CD4-positive, alpha-beta T cell treated with Interleukin-6 at 100 ng/mL for 8 hours (primary cell): Measurements from ENCODE around the gene SELENOM.
"Not testable (repeated sequence)": the region's sequence is repeated elsewhere in the genome, so short reads cannot be mapped to it uniquely, and the experiment has no call there.

Experiments used
- DNase-seq: peaks from one replicate; pipeline ENCODE4 v3.0.0-alpha.2; 2020; ENCODE audit warnings: mixed read lengths, low spot score

The SELENOM gene

DNA sequence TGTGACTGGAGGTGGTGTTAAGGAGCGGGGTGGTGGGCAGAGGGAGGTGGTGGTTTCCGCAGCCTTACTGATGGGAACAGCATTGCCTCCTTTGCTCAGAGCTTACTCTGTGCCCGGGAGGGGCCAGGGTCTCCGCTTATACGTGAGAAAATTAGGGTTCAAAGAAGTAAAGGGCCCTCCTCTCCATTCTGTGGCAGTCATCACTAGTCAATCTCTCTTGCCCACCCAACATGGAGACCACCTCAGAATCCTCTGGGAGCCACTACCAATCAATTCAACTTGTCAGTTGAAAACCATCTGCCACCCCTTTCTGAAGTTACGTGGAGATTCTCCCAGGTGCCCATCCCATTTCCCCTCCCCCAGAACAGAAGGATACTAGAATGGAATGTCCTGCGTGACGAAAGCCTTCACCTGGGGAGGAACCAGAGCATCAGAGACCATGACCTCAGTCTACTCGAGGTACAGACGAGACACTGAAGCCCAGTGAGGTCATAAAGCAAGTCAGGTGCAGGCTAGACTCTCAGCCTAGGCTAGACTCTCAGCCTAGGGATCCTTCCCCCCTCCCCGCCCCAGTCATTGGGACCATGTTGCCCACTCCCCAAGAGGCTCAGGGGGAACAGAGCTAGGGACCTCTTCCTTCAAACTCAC, 2.0 kb downstream of the SELENOM start:
- DNase-seq = no peak

DNA sequence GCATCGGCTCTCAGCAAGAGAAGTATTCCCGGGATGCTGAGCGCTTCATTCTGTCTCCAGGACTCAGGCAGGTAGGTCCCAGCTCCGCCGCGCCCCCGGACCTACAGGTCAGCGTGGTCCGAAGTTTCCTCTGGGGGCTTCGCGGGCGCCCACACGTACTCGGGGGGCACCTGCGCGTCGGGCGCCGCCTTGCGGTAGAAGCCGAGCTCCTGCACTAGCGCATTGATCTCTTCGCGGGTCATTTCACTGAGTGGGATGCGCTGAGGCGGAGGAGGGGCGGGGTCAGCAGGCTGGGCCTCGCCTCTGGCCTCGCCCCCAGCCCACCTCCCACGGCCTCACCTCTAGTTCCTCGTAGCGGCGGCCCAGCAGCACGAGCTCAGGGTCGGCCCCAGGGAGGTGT, 2.5 kb downstream of the SELENOM start:
- DNase-seq = no peak

DNA sequence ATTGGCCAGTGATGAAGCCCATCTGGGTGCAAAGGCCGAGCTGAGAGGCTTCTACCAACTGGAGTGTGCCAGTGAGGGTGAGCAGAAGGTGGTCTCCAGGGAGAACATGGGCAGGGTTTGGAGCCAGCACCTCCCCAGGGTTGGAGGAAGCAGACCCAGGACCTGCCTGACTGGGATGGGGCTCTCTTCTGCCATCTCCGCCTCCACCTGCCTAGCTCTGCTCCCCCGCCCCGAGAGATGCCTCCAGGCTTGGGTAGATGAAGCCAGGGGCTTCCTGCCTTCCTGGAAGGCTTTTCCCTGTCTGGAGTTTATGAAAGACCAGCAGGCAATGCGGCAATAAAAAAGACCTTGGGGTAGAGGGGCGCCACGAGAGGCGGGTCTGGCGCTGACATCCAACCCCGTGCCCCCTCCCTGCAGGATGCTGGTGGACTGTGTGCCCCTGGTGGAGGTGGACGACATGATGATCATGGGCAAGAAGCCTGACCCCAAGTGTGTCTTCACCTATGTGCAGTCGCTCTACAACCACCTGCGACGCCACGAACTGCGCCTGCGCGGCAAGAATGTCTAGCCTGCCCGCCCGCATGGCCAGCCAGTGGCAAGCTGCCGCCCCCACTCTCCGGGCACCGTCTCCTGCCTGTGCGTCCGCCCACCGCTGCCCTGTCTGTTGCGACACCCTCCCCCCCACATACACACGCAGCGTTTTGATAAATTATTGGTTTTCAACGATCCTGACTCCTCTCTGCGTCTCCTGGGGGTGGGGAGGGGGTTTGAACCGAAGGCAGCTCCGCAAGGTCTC, 3.3 kb downstream of the SELENOM start:
- DNase-seq = no peak

DNA sequence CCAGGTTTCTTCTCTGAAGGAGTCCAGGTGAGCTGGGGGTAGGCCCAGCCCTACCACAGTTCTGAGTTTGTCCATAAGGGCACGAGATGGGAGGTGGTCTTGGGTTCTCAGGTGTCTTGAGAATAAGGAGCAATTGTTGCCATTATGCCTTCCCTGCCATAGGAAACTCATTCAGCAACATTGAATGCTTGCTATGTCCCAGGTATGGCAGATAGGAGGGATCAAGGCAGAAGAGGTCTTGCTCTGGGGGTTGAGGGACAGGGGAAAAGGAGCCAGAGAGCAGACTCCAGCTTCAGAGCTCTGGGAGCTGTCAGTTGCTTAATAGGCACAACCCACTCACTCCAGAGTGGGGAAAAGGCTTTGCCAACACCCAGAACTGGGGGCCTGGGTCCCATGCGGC, 4.3 kb downstream of the SELENOM start:
- no peak for DNase-seq

DNA sequence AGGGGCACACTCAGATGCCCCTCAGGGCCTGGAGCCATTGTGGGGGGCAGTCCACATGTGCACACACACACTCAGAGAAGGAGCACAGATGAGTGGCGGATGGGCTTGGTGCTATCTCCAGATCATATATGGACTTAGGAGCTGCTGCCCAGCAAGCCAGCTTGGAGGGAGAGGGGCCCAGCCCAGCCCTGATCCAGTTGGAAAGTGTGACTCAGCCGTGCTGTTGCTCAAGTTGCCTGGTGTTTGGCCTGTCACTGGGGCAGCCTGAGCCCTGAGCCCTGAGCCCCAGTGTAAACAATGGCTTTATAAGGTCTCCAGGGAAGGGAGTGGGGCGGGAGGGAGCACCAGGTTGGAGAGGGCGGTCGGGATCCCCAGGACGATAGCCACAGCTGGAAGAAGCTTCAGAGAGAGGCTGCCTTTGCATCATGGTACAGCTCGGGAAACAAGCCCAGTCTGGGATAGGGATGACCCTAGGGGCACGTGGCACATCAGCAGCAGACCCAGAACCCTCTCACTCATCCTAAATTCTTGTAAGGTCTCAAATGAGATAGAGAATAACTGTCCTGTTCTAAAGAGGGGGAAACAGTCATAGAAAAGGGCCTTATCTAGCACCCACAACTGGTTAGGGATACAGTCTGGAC, 4.8 kb downstream of the SELENOM start:
- no peak for DNase-seq

DNA sequence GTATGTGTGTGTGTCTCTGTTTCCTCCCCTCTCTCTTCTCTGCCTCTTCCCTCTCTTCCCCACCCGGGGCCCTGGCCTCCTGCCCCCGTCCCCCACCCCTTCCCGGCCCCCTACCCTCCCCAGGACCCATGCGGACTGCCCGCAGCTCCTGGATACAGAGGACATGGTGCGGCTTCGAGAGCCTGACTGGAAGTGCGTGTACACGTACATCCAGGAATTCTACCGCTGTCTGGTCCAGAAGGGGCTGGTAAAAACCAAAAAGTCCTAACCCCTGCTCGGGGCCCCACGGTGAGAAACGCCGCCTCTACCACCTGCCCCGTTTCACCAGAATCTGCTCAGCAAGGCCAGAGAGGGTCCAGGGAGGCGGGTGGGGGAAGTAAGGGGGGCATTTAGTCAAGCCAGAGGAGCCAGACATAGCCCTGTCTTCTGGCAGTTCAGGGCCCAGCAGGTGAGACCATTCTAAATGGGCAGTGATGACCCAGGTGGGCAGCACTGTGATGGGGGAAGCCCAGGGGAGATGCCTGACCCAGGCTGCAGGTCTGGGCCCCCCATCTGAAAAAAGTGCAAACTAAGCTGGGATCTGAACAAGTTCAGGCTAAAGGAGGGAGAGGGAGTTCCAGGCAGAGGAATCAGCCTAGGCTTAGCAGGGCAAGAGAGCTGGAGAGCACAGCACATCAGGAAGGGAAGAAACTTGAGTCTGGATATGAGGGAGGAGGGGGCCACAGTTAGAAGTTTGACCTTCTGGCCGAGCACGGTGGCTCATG, 6.4 kb downstream of the SELENOM start:
- no peak for DNase-seq

DNA sequence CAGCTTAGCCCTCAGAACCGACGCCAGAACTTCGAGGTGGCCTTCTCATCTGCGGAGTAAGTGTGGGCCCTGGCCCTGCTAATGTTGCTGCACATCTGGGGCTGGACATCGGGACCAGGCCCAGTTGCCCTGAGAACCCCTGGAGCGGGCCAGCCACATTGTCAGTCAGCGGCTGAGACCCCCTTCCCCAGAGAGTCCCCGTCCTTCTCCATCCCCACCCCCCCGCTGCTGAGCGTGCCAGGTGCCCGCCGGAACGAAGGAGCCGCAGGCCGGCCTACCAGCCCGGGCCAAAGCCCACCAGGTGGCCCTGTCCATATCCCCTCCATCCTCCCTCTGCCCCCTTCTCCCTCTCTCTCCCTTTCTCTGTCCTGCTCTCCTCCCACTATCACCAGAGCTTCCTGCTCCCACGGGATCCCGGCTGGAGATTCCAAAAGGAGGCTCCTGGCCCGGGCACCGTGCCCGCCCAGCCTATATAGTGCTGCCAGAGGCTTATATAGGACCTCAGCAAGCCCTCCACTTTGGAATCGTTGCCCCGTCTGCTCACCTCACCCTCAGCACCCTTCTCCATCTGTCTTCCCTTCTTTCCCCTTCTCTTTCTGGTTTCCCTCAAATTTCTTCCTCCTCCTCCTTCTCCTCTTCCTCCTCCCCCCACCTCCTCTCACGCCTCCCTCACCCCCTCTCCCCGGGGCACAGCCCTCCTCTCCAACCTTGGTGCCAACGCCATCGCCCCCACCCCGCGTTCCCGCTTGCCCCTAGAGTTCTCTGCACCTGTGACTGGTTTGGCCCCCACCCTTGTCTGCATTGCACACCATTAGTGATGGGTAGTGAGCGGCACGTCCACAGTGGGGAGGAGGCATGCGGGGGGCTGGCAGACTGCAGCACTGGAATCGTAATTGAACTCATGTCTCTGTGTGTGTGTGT, 7.3 kb downstream of the SELENOM start:
- no peak for DNase-seq

DNA sequence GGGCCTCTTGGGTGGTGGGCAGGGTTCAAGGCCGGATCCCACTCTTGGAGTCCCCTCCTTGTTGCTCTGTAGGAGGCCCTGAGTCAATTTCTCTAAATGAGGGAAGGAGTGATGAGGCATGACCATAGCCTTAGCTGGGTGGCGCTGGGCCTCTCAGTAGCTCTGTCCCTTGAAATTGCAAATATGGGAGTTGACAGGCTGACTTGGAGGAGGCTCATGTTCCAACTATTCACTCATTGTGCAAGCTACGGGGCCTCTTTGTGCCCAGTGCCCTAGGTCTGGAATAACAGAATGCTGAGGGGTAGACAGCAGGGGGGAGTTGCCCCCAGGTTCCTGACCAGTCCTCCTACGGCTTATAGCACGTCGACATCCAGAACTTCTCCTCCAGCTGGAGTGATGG, 8.0 kb downstream of the SELENOM start:
- no peak for DNase-seq

DNA sequence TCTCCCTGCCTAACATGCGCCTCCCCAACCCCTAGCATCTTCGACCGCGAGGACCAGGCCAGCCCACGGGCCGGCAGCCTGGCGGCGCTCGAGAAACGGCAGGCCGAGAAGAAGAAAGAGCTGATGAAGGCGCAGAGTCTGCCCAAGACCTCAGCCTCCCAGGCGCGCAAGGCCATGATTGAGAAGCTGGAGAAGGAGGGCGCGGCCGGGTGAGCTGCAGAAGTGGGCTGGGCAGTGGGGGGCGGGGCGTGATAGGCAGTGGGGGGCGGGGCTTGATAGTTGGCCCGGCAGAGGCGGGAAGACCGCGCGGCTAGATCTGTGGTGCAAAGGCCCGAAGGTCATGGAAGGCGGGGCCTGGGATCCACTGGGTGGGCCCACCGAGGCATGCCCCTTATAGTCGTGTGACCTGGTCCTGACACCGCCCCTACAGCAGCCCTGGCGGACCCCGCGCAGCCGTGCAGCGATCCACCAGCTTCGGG, 8.7 kb downstream of the SELENOM start:
- no peak for DNase-seq

DNA sequence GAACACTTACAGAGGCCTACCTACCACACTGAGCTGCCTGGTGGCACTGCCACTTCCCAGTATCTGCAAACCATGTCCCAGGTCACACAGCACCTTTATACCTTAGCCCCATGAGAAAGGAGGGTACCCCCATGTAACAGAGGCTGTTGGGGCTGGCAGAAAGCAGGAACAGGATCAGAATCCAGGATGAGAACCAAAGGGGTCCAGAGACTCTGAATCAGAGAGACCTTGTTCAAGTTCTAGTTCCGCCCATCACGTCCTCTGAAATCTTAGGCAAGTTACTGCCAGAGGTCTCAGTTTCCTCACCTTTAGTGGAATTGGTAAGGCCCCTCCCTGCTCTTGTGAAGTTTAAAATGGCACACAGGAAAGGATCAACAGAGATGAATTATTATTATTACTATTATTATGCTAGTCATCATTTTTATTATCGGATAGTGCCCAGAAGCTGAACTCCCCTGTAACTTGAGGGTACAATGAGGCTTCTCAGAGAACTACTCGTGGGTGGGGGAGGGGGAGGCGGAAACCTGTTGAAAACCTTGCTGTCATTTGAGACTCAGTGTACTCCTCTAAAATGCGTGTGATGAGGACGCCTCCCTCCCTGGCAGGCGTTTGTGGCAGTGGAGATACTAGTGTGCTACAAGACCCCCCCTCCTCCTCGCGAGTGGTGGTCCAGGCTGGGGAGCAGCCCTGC, 9.3 kb downstream of the SELENOM start:
- no peak for DNase-seq

DNA sequence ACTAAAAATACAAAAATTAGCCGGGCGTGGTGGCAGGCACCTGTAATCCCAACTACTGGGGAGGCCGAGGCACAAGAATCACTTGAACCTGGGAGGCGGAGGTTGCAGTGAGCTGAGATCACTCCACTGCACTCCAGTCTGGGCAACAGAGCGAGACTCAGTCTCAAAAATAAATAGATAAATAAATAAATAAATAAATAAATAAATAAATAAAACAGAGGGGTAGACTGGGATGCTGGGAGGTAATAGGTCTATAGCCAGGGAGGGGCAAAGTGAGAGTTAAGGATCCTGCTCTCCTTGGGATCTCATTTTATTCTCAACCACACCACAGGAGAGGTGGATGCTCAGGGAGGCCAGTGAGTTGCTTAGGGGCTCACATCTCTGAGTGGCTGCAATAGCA, 9.8 kb downstream of the SELENOM start:
- not testable (repeated sequence) for DNase-seq

DNA sequence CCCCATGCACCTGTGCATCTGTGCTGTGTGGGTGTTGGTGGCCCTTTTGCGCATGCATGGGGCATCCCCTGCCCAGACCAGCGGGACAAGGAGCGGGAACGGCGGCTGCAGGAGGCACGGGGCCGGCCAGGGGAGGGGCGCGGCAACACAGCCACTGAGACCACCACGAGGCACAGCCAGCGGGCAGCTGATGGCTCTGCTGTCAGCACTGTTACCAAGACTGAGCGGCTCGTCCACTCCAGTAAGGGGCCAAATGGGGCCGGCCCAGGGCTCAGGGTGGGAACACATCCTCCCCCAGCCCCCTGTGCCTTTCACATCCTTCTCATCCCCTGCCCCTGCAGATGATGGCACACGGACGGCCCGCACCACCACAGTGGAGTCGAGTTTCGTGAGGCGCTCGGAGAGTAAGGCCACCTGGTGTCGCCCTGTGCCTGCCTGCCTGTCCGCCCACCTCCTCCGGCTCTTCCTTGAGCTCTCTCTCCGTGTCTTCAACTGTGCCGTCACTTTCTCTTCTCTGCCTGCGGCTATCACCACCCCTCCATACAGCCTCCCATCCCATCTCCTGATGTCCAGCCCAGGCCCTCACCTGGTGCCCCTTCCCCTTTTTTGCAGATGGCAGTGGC, 10.6 kb downstream of the SELENOM start:
- no peak for DNase-seq

DNA sequence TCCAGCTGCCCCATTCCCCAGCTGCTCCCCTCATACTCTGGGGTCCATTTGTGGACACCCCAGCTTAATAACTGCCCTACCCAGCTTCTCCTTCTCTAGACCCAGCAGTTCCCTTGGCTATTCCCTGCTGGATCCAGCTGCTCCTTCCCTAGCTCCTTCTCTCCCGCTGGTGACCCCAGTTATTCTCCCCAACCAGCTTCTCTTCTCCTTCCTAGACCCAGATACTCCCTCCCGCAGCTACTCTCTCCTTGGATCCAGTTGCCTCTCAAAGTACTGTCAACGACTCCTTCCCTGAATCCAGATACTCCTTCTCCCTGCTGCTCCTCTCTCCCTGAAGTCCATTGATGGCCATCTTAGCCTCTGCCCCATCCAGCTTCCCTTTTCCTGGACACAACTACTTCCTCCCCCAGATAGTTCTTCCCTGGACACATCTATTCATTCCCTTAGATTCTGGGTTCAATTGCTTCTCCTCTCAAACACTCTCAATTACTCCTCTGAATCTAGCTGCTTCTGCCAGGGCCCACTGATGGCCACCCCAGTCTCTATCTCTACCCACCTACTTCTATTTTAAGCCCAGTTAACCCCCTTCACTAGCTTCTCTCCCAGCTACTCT, 11.6 kb downstream of the SELENOM start:
- no peak for DNase-seq

DNA sequence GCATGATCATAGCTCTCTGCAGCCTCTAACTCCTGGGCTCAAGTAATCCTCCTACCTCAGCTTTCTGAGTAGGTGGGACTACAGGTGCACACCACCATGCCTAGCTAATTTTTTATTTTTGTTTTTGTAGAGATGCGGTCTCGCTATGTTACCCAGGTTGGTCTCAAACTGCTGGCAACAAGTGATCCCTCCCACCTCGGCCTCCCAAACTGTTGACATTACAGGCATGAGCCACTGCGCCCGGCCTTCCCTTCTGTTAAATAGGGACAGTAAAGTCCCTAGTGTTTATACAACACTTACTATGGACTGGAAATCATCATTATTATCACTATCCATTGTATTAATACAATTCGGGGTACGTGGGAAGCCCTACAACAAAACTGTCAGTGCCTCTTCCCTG, 12.6 kb downstream of the SELENOM start:
- DNase-seq = no peak

DNA sequence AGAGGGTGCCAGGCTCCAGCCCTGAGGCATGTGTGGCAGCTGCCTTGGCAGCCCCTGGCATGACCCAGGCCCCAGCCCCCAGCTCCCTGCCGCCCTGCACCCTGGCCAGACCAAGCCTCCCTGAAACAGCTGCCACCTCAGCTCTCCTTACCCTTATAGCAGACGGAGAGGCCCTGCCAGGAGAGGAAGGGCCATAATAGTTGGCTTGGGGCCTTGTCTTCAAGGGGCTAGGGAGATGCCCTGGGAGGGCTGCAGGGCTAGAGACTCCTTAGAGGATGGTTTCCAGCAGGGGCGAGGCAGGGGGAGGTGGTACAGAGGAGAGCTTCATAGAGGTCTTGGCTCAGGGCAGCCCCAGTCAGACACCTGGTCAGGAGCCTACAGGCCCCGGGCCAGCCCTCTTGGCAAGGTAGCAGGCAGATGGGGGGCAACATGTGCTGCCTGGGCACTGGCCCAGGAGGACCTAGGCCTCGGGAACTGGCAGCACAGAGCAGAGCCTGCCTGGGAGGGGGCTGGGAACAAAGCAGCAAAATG, 13.3 kb downstream of the SELENOM start:
- no peak for DNase-seq

DNA sequence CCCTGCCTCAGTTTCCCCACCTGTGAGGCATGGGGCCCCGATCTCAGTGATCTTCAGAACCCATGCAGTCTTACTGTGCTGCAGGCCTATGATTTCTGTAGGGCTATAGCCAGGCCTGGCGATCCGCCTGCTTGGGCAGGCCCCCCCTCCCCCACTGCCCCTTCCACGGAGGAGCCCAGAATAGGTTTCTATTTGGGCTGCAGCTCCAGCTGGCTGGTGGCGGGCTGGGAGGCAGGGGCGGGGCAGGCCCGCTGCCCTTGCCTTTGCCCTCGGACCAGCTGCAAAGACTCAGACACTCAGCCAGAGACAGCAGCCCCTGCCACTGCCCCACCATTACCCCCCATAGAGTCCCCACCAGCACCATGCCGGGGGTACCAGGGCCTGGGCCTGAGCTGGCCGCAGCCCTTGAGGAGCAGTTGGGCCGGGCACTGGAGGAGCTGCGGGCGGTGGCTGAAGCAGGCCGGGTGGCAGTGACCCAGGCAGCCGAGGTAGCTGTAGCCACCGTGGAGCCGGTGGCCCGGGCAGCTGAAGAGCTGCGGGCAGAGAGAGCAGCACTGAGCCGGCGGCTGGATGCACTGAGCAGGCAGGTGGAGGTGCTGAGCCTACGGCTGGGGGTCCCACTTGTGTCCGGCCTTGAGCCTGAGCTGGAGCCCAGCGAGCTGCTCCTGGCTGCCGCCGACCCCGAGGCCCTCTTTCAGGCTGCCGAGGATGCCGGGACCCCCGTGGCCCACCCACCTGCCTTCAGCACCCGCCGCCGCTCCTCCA, 14.1 kb downstream of the SELENOM start:
- no peak for DNase-seq

DNA sequence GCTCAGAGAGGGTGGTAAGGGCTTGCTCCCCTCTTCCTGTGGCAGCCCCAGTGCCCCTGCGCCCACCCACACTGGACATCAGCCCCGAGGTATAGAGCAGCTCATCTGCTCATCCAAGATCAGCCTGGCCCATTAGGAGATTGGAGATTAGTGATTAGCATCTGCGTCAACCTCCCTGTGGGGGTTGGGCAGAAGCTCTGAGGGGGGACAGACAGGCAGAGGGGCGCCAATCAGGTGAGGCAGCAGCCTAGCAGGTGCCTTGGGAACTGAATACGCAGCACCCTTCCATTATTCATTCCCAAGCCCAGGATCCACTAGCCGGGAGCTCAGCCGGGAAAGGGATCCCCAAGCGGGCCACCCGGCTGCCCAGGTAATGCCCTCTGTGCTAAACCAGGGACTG, 15.2 kb downstream of the SELENOM start:
- no peak for DNase-seq

DNA sequence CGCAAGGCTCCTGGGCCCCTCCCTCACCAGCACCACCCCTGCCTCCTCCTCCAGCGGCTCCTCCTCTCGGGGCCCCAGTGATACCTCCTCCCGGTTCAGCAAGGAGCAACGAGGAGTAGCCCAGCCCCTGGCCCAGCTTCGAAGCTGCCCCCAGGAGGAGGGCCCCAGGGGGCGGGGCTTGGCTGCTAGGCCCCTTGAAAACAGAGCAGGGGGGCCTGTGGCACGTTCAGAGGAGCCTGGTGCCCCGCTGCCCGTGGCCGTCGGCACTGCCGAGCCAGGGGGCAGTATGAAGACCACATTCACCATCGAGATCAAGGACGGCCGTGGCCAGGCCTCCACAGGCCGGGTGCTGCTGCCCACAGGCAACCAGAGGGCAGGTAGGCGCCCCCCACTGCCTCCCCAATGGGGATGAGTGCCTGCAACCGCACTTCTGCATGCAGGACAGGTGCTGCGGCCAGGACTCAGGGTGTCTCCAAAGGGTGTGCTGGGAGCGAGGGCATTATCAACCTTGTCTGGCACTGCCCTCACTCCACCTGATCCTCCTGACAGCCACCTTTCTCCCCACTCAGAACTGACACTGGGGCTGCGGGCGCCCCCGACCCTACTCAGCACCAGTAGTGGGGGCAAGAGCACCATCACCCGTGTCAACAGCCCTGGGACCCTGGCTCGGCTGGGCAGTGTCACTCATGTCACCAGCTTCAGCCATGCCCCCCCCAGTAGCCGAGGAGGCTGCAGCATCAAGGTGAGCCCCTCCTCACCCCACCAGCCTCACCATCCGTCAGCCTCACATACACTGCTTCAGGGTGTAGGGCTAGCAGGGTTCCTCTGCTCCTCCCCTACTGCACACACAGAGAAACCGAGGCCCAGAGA, 16.0 kb downstream of the SELENOM start:
- no peak for DNase-seq
